ENCODE measurements around the gene ISM1. TPM values are rescaled to one million over a fixed set of nuclear protein-coding genes. Genes with fewer than 3 reads are reported as not detected.
A peak's percentile ranks its signal among the peaks of the same experiment; 100 is the strongest.

ISM1 gene
- polyA plus RNA-seq, 1 donor from 2014 or later = not detected

GRCh38 chr20:13222319-13222716 is 1.2 kb downstream of the ISM1 start:
- H3F3A ChIP-seq (ENCODE audit: insufficient read depth, low read length, poor library complexity, severe bottlenecking) = no peaks in the 10 kb centered on the region
- H3K9me3 ChIP-seq (ENCODE audit: low read length) = no peaks in the 10 kb centered on the region
- no peak overlapping the region for H2AFZ ChIP-seq (ENCODE audit: low read depth, low read length)
- TF ChIP-seq, protein P1, sequence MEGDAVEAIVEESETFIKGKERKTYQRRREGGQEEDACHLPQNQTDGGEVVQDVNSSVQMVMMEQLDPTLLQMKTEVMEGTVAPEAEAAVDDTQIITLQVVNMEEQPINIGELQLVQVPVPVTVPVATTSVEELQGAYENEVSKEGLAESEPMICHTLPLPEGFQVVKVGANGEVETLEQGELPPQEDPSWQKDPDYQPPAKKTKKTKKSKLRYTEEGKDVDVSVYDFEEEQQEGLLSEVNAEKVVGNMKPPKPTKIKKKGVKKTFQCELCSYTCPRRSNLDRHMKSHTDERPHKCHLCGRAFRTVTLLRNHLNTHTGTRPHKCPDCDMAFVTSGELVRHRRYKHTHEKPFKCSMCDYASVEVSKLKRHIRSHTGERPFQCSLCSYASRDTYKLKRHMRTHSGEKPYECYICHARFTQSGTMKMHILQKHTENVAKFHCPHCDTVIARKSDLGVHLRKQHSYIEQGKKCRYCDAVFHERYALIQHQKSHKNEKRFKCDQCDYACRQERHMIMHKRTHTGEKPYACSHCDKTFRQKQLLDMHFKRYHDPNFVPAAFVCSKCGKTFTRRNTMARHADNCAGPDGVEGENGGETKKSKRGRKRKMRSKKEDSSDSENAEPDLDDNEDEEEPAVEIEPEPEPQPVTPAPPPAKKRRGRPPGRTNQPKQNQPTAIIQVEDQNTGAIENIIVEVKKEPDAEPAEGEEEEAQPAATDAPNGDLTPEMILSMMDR (IDR thresholded peaks at IDR 0.05; ENCODE audit: poor library complexity, severe bottlenecking) = no peak
- H4K20me1 ChIP-seq (ENCODE audit: insufficient read depth) = no peaks in the 10 kb centered on the region
- no peak overlapping the region for H3K4me2 ChIP-seq (ENCODE audit: low read length)
- H3K27me3 ChIP-seq (ENCODE audit: insufficient read depth, low read depth, low read length) = peaks cover 56% of the 10 kb centered on the region
- H3K9me2 ChIP-seq (ENCODE audit: insufficient read depth, low read length) = no peaks in the 10 kb centered on the region
- no peak overlapping the region for H3K9ac ChIP-seq (ENCODE audit: low read length)
- H3K4me3 ChIP-seq (ENCODE audit: low read length) = peak overlapping the region; percentile 70
- H3K27ac ChIP-seq (ENCODE audit: low read length) = no peak overlapping the region
- H3K79me2 ChIP-seq (replicated peaks; ENCODE audit: insufficient read depth, low read length) = no peaks in the 10 kb centered on the region
- H3K36me3 ChIP-seq (ENCODE audit: insufficient read depth, low read length) = no peaks in the 10 kb centered on the region

GRCh38 chr20:13223736-13224520 is 2.9 kb downstream of the ISM1 start:
- Histone ChIP-seq H3K79me2 (replicated peaks; ENCODE audit: insufficient read depth, low read length) (no peaks in the 10 kb centered on the region), H3K27ac (ENCODE audit: low read length) (no peak overlapping the region), H4K20me1 (ENCODE audit: insufficient read depth) (no peaks in the 10 kb centered on the region)

More at GRCh38 chr20:13223736-13224520, 2.9 kb downstream of the ISM1 start:
- H3K9me3 ChIP-seq (ENCODE audit: low read length) = no peaks in the 10 kb centered on the region
- no peak overlapping the region for H3K9ac ChIP-seq (ENCODE audit: low read length)
- no peaks in the 10 kb centered on the region for H3F3A ChIP-seq (ENCODE audit: insufficient read depth, low read length, poor library complexity, severe bottlenecking)
- H3K36me3 ChIP-seq (ENCODE audit: insufficient read depth, low read length) = no peaks in the 10 kb centered on the region
- H3K9me2 ChIP-seq (ENCODE audit: insufficient read depth, low read length) = no peaks in the 10 kb centered on the region
- TF ChIP-seq, protein P1 (IDR thresholded peaks at IDR 0.05; ENCODE audit: poor library complexity, severe bottlenecking) = no peak
- TF ChIP-seq EP300 (conservative IDR thresholded peaks at IDR 0.05; ENCODE audit: poor library complexity, severe bottlenecking) = no peak
- no peak for TF ChIP-seq MXI1 (conservative IDR thresholded peaks at IDR 0.05; ENCODE audit: poor library complexity, severe bottlenecking)
- TF ChIP-seq SMC3 (conservative IDR thresholded peaks at IDR 0.05; ENCODE audit: poor library complexity) = no peak
- no peak for TF ChIP-seq TAF1 (IDR thresholded peaks at IDR 0.05; ENCODE audit: low read depth)
- TF ChIP-seq RAD21 (conservative IDR thresholded peaks at IDR 0.05) = no peak
- no peak for TF ChIP-seq EZH2 (IDR thresholded peaks at IDR 0.05; ENCODE audit: borderline replicate concordance, insufficient read depth, low read length, poor library complexity, severe bottlenecking)
- TF ChIP-seq REST (IDR thresholded peaks at IDR 0.05; ENCODE audit: borderline replicate concordance) = no peak
- H3K4me2 ChIP-seq (ENCODE audit: low read length) = no peak overlapping the region
- peaks cover 39% of the 10 kb centered on the region for H3K27me3 ChIP-seq (ENCODE audit: insufficient read depth, low read depth, low read length)
- no peak overlapping the region for H3K4me3 ChIP-seq (ENCODE audit: low read length)
- H2AFZ ChIP-seq (ENCODE audit: low read depth, low read length) = no peak overlapping the region

All from neural cell (in vitro differentiated cells).